Measurements from ENCODE around the gene PCP2. TPM values are rescaled to one million over a fixed set of nuclear protein-coding genes. Genes with fewer than 3 reads are reported as not detected.

The PCP2 gene
- total and polyA plus RNA-seq, 2 of the 13 experiments (the other 11 are each of a cell fraction or from before 2014, with no cell fraction given), result 0.62 TPM; not detected in 1

DNA sequence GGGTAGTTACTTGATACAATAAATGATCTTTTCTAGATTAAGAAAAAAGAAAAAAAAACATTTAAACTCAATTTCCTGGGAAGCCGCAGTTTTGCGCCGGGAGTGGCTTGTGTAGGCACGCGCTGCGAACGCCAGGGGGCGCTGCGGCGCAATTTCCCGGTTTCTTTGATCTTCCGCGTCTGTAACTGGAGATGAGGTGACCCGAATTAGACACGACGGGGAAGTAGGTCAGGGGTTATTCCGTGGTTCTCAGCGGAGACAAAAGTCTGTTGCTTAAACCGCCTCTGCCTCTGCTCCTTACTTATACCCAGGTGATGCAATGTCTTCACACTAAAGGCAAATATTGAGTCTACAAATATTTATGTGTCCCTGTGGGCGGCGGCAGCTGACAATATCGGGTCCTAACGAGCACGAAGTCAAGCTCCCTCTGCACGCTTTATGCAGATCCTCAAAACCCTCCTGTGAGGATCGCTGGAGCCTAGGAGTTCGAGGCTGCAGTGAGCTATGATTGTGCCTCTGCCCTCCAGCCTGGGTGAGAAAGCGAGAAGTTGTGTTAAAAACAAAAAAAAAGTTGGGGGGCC is 18.6 kb upstream of the PCP2 start (continued):
- TF ChIP-seq FOXJ3 (CRISPR knock-in tag; IDR thresholded peaks at IDR 0.05; ENCODE audit: borderline replicate concordance) (peak; percentile 73; the same call in 1 of the 2 replicates), ZNF17 (CRISPR knock-in tag; IDR thresholded peaks at IDR 0.05) (no peak), PRMT3 (CRISPR knock-in tag; IDR thresholded peaks at IDR 0.05; ENCODE audit: borderline replicate concordance, low read depth) (no peak), IRF2 (CRISPR knock-in tag; IDR thresholded peaks at IDR 0.05) (peak; percentile 85), ZNF569 (CRISPR knock-in tag; IDR thresholded peaks at IDR 0.05; ENCODE audit: borderline replicate concordance) (no peak), JUN (CRISPR knock-in tag; IDR thresholded peaks at IDR 0.05) (peak; percentile 81), NKX3-1 (CRISPR knock-in tag; IDR thresholded peaks at IDR 0.05) (no peak), ZSCAN25 (CRISPR knock-in tag; IDR thresholded peaks at IDR 0.05) (no peak), BRCA1 (CRISPR knock-in tag; IDR thresholded peaks at IDR 0.05) (no peak), KDM2A (CRISPR knock-in tag; IDR thresholded peaks at IDR 0.05; ENCODE audit: borderline replicate concordance, low read depth) (peak; percentile 98), ZNF75D (CRISPR knock-in tag; IDR thresholded peaks at IDR 0.05; ENCODE audit: borderline replicate concordance) (no peak), HNRNPK (IDR thresholded peaks at IDR 0.05; ENCODE audit: low read depth, low read length, poor library complexity, severe bottlenecking) (no peak), GABPB1 (CRISPR knock-in tag; IDR thresholded peaks at IDR 0.05) (peak; percentile 37; the same call in 1 of the 2 replicates)
- TF ChIP-seq, protein P1, sequence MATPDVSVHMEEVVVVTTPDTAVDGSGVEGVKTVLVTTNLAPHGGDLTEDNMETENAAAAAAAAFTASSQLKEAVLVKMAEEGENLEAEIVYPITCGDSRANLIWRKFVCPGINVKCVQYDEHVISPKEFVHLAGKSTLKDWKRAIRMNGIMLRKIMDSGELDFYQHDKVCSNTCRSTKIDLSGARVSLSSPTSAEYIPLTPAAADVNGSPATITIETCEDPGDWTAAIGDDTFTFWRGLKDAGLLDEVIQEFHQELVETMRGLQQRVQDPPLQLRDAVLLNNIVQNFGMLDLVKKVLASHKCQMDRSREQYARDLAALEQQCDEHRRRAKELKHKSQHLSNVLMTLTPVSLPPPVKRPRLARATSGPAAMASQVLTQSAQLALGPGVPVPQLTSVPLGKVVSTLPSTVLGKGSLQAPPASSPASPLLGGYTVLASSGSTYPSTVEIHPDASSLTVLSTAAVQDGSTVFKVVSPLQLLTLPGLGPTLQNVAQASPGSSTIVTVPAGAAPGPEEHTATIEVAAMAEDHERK (CRISPR knock-in tag; IDR thresholded peaks at IDR 0.05; ENCODE audit: low read depth), result no peak
- TF ChIP-seq, protein P2, sequence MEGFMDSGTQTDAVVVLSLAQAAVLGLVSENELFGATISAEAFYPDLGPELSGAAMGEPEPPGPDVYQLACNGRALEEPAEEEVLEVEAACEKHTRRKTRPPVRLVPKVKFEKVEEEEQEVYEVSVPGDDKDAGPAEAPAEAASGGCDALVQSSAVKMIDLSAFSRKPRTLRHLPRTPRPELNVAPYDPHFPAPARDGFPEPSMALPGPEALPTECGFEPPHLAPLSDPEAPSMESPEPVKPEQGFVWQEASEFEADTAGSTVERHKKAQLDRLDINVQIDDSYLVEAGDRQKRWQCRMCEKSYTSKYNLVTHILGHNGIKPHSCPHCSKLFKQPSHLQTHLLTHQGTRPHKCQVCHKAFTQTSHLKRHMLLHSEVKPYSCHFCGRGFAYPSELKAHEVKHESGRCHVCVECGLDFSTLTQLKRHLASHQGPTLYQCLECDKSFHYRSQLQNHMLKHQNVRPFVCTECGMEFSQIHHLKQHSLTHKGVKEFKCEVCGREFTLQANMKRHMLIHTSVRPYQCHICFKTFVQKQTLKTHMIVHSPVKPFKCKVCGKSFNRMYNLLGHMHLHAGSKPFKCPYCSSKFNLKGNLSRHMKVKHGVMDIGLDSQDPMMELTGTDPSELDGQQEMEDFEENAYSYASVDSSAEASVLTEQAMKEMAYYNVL (CRISPR knock-in tag; IDR thresholded peaks at IDR 0.05; ENCODE audit: borderline replicate concordance), result no peak
- TF ChIP-seq, protein P3, sequence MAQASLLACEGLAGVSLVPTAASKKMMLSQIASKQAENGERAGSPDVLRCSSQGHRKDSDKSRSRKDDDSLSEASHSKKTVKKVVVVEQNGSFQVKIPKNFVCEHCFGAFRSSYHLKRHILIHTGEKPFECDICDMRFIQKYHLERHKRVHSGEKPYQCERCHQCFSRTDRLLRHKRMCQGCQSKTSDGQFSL (CRISPR knock-in tag; IDR thresholded peaks at IDR 0.05), result no peak
- TF ChIP-seq, protein P4, sequence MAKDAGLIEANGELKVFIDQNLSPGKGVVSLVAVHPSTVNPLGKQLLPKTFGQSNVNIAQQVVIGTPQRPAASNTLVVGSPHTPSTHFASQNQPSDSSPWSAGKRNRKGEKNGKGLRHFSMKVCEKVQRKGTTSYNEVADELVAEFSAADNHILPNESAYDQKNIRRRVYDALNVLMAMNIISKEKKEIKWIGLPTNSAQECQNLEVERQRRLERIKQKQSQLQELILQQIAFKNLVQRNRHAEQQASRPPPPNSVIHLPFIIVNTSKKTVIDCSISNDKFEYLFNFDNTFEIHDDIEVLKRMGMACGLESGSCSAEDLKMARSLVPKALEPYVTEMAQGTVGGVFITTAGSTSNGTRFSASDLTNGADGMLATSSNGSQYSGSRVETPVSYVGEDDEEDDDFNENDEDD (CRISPR knock-in tag; IDR thresholded peaks at IDR 0.05; ENCODE audit: borderline replicate concordance), result peak; percentile 69; the same call in 1 of the 2 replicates
- TF ChIP-seq, protein P5, sequence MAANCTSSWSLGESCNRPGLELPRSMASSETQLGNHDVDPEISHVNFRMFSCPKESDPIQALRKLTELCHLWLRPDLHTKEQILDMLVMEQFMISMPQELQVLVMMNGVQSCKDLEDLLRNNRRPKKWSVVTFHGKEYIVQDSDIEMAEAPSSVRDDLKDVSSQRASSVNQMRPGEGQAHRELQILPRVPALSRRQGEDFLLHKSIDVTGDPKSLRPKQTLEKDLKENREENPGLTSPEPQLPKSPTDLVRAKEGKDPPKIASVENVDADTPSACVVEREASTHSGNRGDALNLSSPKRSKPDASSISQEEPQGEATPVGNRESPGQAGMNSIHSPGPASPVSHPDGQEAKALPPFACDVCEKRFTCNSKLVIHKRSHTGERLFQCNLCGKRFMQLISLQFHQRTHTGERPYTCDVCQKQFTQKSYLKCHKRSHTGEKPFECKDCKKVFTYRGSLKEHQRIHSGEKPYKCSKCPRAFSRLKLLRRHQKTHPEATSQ (CRISPR knock-in tag; IDR thresholded peaks at IDR 0.05; ENCODE audit: borderline replicate concordance), result no peak
- TF ChIP-seq, protein P6, sequence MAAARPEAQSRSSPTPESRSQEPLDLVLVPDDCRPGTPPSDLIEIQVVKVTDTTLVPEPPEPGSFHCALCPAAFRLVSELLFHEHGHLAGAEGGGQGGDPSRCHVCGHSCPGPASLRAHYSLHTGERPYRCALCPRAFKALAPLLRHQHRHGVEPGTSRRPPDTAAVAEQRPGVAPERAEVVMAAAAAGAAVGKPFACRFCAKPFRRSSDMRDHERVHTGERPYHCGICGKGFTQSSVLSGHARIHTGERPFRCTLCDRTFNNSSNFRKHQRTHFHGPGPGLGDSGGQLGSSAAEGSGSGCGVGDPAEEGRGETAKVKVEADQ (CRISPR knock-in tag; IDR thresholded peaks at IDR 0.05; ENCODE audit: borderline replicate concordance), result peak; percentile 66; the same call in 1 of the 2 replicates
